NB4 (cell line): ENCODE data around the gene PC.

ENCODE experiments used
- DNase-seq: peaks from one replicate; pipeline ENCODE4 v3.0.0; 2010; ENCODE audit warnings: low read depth
- H3K4me3 ChIP-seq: one replicate; pipeline ENCODE4 v1.5.1; 2011; ENCODE audit warnings: mild to moderate bottlenecking, low read depth, low read length, moderate library complexity
- MYC ChIP-seq: IDR thresholded peaks from 2 replicates; pipeline ENCODE4 v1.6.1; 2011; ENCODE audit warnings: low read depth, low read length
- POLR2A ChIP-seq: IDR thresholded peaks from 2 replicates; pipeline ENCODE4 v1.6.1; 2011; ENCODE audit warnings: mild to moderate bottlenecking; ENCODE audit not compliant: insufficient read length; ENCODE audit errors: extremely low read depth
- TF ChIP-seq, protein P1 (sequence below): IDR thresholded peaks from 2 replicates; pipeline ENCODE4 v1.6.1; 2011; ENCODE audit warnings: low read depth, low read length
- TF ChIP-seq, protein P2 (sequence below): IDR thresholded peaks from one replicate; pipeline ENCODE4 v1.5.1; 2012; ENCODE audit warnings: low read depth, low read length

Gene PC

DNA sequence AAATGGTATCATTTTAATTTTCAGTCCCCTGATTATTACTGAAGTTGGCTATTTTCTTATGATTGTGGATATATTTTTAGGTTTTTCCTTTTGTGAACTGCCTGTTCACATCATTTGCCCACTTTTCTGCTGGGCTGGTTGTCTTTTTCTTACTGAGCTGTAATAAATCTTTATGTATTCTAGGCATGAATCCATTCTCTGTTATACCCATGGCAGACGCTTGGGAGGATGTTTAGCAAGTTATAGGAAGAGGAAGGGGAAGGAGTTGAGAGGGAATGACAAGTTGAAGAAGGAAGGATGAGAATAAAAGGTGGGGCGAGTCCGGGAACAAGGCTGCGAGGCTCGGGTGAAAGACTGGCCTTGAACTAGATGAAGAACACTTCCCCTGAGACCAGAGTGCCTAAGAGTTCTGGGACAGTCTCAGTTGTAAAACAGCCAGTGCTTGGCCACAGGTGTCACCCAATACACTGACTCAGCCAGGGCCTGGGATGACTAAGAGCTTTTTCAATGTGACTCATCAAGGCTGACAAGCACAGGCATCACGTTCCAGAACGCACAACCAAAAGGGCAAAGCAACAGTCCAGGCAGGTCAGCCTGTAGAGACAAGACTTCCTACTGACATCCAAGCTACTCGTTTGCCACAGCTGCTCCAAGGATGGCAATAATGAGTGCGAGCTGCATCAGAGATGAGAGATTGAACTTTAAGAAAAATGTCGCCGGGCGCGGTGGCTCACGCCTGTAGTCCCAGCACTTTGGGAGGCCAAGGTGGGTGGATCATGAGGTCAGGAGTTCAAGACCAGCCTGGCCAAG is 66.1 kb downstream of the PC start:
- TF ChIP-seq, protein P1, sequence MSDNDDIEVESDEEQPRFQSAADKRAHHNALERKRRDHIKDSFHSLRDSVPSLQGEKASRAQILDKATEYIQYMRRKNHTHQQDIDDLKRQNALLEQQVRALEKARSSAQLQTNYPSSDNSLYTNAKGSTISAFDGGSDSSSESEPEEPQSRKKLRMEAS: peak; percentile 65
- TF ChIP-seq POLR2A: no peak
- 0 out of 2 replicates have a peak, but pooled peaks have one; percentile 42 for TF ChIP-seq MYC
- TF ChIP-seq, protein P2, sequence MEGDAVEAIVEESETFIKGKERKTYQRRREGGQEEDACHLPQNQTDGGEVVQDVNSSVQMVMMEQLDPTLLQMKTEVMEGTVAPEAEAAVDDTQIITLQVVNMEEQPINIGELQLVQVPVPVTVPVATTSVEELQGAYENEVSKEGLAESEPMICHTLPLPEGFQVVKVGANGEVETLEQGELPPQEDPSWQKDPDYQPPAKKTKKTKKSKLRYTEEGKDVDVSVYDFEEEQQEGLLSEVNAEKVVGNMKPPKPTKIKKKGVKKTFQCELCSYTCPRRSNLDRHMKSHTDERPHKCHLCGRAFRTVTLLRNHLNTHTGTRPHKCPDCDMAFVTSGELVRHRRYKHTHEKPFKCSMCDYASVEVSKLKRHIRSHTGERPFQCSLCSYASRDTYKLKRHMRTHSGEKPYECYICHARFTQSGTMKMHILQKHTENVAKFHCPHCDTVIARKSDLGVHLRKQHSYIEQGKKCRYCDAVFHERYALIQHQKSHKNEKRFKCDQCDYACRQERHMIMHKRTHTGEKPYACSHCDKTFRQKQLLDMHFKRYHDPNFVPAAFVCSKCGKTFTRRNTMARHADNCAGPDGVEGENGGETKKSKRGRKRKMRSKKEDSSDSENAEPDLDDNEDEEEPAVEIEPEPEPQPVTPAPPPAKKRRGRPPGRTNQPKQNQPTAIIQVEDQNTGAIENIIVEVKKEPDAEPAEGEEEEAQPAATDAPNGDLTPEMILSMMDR: no peak
- peak; percentile 93 for DNase-seq
- H3K4me3 ChIP-seq: no peak overlapping the region

DNA sequence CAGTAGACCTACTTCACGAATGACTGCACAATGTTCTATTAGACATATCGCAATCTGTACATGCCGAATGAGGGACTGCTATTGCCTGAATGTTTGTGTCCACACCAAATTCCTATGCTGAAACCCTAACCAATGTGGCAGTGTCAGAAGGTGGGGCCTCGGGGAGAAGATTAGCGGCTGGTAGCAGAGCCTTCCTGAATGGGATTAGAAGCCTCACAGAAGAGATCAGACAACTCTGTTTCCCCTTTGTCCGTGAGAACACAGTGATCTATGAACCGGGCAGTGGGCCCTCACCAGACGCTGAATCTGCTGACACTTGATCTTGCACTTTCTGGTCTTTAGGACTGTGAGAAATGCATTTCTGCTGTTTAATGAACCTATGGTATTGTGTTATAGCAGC is 68.2 kb downstream of the PC start:
- no peak for DNase-seq
- no peak overlapping the region for H3K4me3 ChIP-seq
- TF ChIP-seq POLR2A (no peak), MYC (no peak)
- TF ChIP-seq, protein P1: no peak
- TF ChIP-seq, protein P2: no peak

DNA sequence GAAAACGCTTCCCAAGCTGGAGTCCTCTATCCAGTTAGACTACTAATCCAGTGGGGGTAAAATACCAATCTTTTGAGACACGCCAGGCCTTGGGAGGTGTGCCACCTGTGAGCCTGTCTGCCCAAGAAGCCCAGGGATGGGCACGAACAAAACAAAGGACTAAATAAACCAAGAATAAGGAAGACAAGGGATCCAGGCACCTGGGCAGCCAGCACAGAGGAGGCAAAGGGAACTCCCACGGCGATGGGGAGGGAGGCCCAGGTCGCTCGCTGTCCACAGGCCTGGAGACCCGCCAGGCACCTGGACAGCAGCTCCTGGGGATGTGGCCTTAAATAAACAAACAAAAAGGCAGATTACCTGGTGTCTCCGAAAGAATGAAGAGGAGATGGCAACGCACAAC is 69.9 kb downstream of the PC start:
- DNase-seq: no peak
- no peak for TF ChIP-seq POLR2A
- TF ChIP-seq, protein P1: no peak
- TF ChIP-seq, protein P2: no peak
- TF ChIP-seq MYC: no peak
- H3K4me3 ChIP-seq: no peak overlapping the region

DNA sequence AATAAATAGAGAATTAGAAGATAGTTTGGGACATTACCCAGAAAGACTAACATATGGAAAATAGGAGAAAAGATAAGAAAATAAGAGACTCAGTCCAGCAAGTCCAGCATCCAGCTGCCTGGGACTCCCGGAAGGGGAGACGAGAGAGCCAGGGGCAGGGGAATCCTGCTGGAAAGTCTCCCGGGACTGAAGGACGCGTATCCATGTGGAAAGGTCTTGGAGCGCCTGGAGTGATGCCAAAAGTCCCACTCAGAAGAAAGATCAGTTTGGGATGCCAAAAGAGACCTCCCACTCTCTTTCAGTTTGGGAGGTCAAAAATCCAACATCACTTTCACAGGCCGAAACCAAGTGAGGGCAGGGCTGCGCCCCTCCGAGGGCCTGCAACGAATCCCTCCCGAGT is 70.7 kb downstream of the PC start:
- no peak for DNase-seq
- no peak overlapping the region for H3K4me3 ChIP-seq
- TF ChIP-seq, protein P1: no peak
- TF ChIP-seq, protein P2: no peak
- TF ChIP-seq POLR2A: no peak
- TF ChIP-seq MYC: no peak

DNA sequence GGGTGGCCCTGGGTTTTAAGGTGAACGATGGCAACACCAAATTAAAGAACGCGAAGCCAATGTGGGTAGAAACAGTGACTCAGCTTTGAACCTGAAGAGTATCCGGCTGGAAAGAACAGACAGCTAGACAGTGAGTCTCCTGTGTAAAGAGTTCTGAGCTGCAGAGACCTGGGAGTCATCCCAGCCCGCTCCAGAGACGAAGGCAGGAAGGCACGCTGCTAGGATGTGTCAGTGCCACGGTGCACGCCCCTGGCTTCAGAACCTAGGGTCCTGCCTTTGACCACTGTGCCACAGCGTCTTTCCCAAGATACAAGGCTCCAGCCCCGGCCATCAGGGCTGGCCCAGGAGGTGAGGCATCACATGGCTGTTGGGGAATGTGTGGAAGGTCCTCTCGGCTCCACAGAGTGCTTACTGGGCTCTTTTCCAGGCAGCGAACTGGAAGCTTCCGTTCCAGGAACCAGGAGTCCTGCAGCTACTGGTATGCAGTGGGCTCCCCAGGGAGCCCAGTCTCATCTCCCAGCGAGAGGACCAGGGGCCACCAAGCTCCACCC is 71.4 kb downstream of the PC start:
- no peak for DNase-seq
- H3K4me3 ChIP-seq: no peak overlapping the region
- TF ChIP-seq POLR2A (no peak), MYC (no peak)
- TF ChIP-seq, protein P1: no peak
- TF ChIP-seq, protein P2: no peak
